Right ventricle myocardium superior (tissue), 1 donor: ENCODE data around the gene SAFB. TPM values are rescaled to one million over a fixed set of nuclear protein-coding genes. Genes with fewer than 3 reads are reported as not detected.
A peak's percentile ranks its signal among the peaks of the same experiment; 100 is the strongest.
"Not testable (repeated sequence)": the region's sequence is repeated elsewhere in the genome, so short reads cannot be mapped to it uniquely, and the experiment has no call there.

Experiments
- ATAC-seq: fragments of 200-7000 bp; cut with Tn5 transposase; one replicate; pipeline ENCODE4 v1.9.1; 2020; ENCODE audit warnings: mild to moderate bottlenecking; ENCODE audit not compliant: poor library complexity
- DNase-seq: peaks from one replicate; pipeline ENCODE4 v3.0.0-alpha.2; 2020
- intact Hi-C: fragments of 100-400 bp; cut with DNase I; formaldehyde crosslinking; loops from one replicate; pipeline ENCODE4 v1.11.2; 2022
- total RNA-seq: library from RNA; stranded (reverse); fragmentation: NEBNext Ultra II Directional; extraction: Animal tissue kit (Norgen Biotek cat#: 25700); gene quantifications from one replicate; pipeline ENCODE4 v1.2.1, GENCODE V29; 2021
- donor health status: DM: no; HTN: yes; CAD: no; lungs with severe emphysema.

Gene SAFB
- total RNA-seq, 1 donor from 2014 or later: 61.9 TPM

DNA sequence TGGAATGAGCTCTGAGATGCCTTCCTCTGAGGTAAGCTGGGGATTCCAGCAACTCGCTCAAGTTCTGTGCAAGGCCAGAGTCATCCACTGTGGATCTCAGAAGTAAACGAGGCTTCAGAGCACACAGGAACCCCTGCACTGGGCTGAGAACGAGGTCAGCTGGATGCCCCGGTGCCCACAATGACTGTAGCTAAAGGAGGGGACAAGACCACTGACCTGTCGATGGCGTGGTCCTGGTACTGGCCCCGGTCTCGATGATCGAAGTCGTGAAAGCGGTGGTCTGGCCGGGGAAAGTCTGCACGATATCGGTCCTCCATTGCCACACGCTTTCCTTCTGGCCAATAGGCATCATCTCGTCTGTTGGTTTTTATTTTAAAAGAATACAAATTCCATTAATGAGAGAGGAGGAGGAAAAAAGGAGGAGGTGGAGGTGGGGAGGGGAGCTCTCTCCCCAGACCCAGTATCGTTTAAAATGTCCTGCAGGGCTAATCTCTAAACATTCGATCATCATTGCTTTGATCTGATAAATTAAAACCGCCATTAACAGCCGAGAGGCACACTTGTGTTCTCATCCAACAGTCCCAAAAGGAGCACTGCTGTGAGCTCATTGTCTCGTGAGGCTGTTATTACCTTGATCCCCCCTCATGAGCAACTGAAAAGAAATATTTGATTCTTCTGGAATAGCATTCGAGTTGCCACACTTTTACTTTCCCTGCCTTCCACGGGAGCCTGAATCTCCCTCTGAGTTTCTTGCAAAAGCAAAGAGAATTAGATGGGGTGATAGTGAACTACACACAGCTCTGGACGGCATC, 30.1 kb upstream of the SAFB start:
- DNase-seq (no peak), ATAC-seq (no peak)
- intact Hi-C loops: no loop called here

DNA sequence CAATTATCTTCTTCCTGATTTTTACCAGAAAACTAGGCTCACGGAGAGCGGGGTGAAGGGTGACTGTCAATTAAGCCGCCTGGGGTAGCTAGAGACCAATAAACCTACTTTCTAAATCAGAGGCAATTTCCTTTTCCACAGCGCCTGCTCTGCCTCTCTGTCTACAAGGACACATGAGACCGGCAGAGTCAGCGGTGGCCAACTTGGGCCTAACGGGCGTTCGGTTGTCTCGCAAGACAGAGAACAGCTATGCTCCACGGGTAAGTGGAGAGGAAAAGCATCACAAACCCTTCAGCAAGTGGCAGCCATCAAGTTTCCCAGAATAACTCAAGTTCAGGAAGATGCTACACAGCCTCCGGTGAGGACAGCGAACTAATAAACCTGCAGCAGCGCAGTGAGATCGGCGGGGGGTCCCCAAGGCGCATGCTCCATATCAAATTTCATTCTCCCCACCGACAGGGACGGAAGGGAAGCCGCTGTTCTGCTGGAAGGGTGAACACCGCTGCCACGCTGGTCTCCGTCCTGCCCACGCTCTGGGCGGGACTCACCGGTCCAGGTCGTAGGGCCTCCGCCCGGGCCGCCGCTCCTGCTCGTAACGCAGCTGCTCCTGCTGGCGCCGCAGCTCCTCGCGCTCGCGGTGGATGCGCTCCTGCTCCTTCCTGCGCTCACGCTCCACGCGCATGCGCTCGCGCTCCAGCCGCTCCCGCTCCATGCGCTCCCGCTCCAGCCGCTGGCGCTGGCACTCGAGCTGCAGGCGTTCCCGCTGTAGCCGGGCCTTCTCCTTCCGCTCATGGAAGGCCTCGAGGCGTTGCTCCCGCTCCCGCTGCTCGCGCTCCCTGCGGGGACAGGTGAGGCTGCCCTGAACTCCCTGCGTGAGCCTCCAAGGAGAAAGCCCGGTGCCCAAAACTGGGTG, 29.3 kb upstream of the SAFB start:
- ATAC-seq (no peak), DNase-seq (no peak)
- intact Hi-C loops: no loop called here

DNA sequence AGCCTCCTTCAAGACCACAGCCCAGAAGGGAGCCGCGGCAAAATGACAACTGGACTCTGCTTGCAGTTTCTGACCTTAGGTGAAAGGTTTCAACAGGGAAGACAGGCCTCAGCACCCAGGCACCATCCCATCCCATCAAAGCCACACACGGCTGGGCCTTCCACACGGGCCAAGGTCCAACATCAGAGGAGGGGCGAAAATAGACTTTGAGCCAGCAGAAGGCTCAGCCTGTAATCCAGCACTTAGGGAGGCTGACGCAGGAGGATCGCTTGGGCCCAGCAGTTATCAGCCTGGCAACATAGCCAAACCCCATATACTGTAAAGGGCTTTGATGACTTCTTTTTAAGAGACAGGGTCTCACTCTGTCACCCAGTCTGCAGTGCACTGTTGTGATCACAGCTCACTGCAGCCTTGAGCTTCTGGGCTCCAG, 28.3 kb upstream of the SAFB start:
- intact Hi-C loops: no loop called here
- DNase-seq (no peak), ATAC-seq (no peak)

- intact Hi-C loops: no loop called here
- ATAC-seq (no peak), DNase-seq (no peak)
Measured at GRCh38 chr19:5595129-5595528, 27.8 kb upstream of the SAFB start.

DNA sequence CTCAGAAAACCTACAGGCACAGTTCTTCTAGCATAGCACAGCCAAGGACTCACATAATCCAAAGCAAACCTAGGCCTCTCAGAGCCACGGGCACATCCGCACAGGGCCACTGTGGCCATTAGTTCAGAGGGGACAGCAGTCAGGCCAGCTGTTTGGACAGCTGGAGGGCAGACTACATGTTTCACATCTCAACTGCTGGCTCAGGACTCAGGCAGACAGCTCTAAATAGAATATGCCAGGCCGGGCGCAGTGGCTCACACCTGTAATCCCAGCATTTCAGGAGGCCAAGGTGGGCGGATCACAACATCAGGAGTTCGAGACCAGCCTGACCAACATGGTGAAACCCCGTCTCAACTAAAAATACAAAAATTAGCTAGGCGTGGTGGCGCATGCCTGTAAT, 27.1 kb upstream of the SAFB start:
- DNase-seq (no peak), ATAC-seq (no peak)
- intact Hi-C loops: no loop called here

DNA sequence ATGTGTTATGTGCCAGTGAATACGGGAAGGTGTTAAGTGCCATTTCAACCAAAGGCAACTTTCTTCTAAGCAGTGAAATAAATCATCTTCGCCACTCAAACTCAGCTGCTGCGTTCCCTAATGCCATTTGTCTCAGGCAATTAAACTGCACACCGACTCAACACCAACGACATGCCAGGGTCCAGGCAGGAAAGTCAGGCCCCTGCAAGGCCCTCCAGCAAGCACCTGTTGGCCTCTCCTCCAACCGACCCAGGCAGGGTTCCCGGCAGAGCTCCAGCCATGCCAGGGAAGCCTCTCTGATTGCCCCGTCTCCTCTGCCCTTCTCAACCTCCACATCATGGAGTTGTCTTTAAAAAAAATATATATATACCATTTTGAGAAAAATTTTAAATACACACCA, 22.1 kb upstream of the SAFB start:
- intact Hi-C loops: no loop called here
- DNase-seq (no peak), ATAC-seq (no peak)

- intact Hi-C loops: no loop called here
- ATAC-seq: no peak
- DNase-seq: no peak
Measured at GRCh38 chr19:5603626-5604025, 19.3 kb upstream of the SAFB start.

DNA sequence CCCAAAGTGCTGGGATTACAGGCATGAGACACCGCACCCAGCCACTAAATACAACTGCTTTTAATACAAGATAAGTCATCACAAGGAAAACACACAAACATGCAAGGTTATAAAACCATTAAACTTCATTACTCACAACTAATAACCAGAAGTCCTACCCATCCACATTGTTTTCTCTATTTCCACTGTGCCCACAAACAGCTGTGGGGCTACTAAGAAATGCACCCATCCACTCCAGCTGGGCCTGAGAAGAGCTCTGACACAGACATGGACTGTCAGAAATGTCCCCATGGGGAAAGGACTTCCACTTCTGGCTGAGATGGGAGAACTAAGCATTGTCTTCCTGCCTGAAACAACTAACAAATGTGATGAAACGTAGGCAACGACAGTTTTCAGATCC, 17.5 kb upstream of the SAFB start:
- DNase-seq (no peak), ATAC-seq (no peak)
- intact Hi-C loops: no loop called here

- intact Hi-C loops: no loop called here
- ATAC-seq: peak; percentile 26
- DNase-seq: no peak
Measured at GRCh38 chr19:5607318-5608275, 15.3 kb upstream of the SAFB start.

GRCh38 chr19:5608291-5608690, 14.6 kb upstream of the SAFB start:
- ATAC-seq (no peak), DNase-seq (no peak)
- intact Hi-C loops: no loop called here

DNA sequence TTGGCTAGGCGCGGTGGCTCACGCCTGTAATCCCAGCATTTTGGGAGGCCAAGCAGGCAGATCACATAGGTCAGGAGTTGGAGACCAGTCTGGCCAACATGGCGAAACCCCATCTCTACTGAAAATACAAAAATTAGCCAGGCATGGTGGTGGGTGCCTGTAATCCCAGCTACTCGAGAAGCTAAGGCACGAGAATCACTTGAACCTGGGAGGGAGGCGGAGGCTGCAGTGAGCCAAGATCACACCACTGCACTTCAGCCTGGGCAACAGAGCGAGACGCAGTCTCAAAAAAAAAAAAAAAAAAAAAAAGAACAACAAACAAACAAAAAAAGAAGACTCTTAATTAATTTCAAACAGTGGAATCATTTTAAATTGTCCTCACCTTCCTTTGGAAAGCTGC, 14.1 kb upstream of the SAFB start:
- DNase-seq, ATAC-seq, intact Hi-C loops: not testable (repeated sequence)

DNA sequence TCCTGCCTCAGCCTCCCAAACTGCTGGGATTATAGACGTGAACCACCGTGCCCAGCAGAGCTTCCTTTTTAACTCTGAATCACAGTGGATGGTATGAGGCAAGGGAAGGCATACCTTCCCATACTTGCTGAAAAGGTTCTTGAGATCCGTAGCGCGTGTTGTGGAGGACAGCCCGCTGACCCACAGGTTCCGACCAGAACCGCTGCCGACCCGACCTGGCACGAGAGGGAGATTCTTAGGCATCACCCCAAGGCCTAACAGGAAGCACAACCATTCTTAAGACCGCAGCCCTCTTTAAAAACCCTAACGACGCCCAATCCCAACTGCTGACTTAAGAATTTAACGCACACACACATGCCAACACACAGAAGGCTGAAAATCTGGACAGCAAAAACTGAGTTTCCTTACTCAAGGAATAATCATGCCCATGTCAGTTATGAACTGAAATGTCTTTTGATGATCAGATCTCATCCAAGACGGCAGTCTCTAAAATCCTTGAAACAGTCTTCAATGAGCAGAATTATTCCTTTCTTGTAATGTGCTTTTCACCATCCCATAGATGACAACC, 12.9 kb upstream of the SAFB start:
- ATAC-seq (no peak), DNase-seq (no peak)
- intact Hi-C loops: no loop called here

DNA sequence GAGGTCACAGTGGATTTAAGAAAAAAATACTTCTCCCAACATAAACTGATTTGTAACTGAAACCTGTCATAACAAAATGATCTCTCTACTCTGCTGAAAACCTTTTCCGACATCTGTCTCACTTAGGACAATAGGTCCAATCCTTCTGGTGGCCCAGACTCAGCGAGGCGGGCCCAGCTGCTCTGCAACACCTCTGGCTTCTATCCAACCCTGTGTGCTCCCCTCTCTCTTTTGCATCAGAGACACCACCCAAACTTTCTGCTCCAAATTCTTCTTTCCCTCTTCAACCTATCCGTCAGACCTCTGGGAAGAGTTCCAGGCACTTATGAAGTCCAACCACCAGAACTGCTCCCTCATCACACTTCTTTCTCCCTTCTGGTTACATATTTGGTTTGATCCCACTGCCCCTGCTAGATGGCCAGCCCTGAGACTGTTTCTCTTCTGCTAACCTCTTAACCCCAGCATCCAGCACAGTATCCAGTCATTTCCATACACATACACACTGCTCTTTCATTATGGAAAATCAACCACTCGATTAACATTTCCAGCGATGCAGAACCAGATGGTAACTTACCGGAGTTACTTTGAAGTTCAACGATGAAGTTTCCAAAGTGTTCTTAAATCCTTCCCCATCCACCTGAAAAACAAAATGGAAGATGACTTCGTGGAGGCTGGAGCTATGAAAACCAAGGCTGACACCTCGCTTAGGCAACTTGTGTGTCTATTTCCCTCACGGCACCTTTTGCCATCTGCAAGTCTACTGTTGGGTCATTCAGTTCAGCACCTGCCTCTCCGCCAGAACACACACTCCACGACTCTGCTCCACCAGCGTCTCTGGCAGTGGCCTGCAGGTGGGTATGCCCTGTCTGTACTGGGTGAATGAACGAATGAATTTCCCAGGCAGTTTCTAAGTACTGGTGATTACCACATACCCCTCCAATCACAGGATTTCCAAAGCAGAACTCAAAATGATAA, 9.7 kb upstream of the SAFB start:
- ATAC-seq: peak; percentile 70
- intact Hi-C loops: no loop called here

DNA sequence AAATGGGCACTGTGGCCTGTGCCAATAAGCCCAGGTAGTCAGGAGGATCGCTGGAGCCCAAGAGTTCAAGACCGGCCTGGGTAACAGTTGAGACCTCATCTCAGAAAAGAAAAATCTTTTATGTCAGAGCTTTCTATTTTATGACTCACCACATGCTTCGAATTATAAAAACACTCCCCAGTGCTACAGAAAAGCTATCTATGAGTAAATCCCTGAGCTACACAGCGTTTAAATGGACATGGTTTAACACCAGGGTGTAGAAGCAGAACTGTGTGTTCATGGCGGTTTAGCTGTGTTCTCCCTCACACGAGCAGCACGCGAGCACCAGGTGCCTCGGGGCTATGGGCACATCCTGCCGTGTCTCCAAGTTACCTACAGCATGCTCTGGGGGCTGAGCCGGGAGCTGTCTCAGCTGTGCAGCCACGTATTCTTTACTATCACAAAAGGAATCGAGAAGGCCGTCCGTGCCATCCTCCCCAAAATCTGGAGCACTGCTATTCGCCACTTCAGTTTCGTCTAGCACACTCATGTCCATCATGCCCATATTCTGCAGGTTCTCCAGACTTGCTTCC, 7.0 kb upstream of the SAFB start:
- intact Hi-C loops: no loop called here
- ATAC-seq: no peak

More for the DNA sequence above, 9.7 kb upstream of the SAFB start:
- no peak for DNase-seq

GRCh38 chr19:5617080-5617479, 5.8 kb upstream of the SAFB start:
- intact Hi-C loops: no loop called here
- ATAC-seq: no peak

More for the DNA sequence above, 7.0 kb upstream of the SAFB start:
- DNase-seq: no peak

GRCh38 chr19:5618591-5618990, 4.3 kb upstream of the SAFB start:
- intact Hi-C loops: no loop called here
- DNase-seq (no peak), ATAC-seq (no peak)

More at GRCh38 chr19:5617080-5617479, 5.8 kb upstream of the SAFB start:
- no peak for DNase-seq

DNA sequence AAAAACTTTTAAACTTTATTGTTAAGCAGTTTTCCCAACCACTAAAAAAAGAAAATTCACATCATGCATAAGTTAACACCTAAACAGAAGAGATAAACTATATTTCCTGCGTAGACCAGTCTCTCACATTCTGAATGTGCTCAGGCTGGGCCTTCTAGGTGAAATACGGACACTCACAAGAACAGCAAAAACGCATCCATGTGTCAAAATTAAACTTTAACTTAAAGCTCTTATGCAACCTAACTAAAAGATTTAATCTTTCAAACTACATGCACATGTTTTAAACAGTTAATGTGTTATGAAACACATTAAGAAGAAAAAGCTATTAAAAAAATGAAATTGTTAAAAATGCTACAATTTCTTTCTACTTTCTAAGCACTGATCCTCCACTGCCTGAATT, 2.9 kb upstream of the SAFB start:
- ATAC-seq: no peak
- intact Hi-C loops: no loop called here
- DNase-seq: no peak
